Esophagus muscularis mucosa (tissue), 4 donors: Measurements from ENCODE around the gene DQX1. TPM values are rescaled to one million over a fixed set of nuclear protein-coding genes. Genes with fewer than 3 reads are reported as not detected.

ENCODE experiments used
- DNase-seq: peaks from one replicate; pipeline ENCODE4 v3.0.0-alpha.2; 2017; ENCODE audit errors: extremely low spot score
- H3K27ac ChIP-seq, 4 donors: fragments of 200-600 bp; sonication (generic); replicated peaks in 1 of 4; 1 replicate in 3 of 4; 2 replicates in 1 of 4; pipeline ENCODE4 v1.5.1; 2016 to 2019; ENCODE audit warnings: mild to moderate bottlenecking in 1 of 4
- H3K27me3 ChIP-seq, 4 donors: fragments of 200-600 bp; sonication (generic); one replicate each; pipeline versions ENCODE4 v1.5.1 to v1.6.0; 2016 to 2019
- H3K36me3 ChIP-seq, 4 donors: fragments of 200-600 bp; sonication (generic); one replicate each; pipeline ENCODE4 v1.5.1; 2016 to 2019
- H3K4me1 ChIP-seq, 4 donors: fragments of 200-600 bp; sonication (generic); one replicate each; pipeline ENCODE4 v1.5.1; 2016 to 2019
- H3K4me3 ChIP-seq, 4 donors: fragments of 200-600 bp; sonication (generic); 1 replicate in 2 of 4; 2 replicates in 2 of 4; pipeline ENCODE4 v1.5.1; 2016 to 2019; ENCODE audit warnings: mild to moderate bottlenecking in 4 of 4, moderate library complexity in 1 of 4
- H3K9me3 ChIP-seq, 4 donors: fragments of 200-600 bp; sonication (generic); 1 replicate in 3 of 4; 2 replicates in 1 of 4; pipeline ENCODE4 v1.5.1; 2016 to 2019
- CTCF ChIP-seq, 3 experiments: fragments of 200-600 bp in 2 of 3; fragments of 450-650 bp in 1 of 3; sonication (generic) in 2 of 3; IDR thresholded peaks; one replicate each; pipeline ENCODE4 v1.5.1; 2017 to 2019; ENCODE audit warnings: antibody characterized with exemption in 3 of 3, mild to moderate bottlenecking in 2 of 3, moderate library complexity in 1 of 3
- EP300 ChIP-seq: sonication (generic); formaldehyde crosslinking; IDR thresholded peaks from one replicate; pipeline ENCODE4 v1.6.1; 2017; ENCODE audit warnings: antibody characterized with exemption
- POLR2A ChIP-seq: fragments of 450-650 bp; IDR thresholded peaks from one replicate; pipeline ENCODE4 v1.6.1; 2017; ENCODE audit warnings: antibody characterized with exemption, moderate library complexity, mild to moderate bottlenecking, low read depth
- POLR2AphosphoS5 ChIP-seq, 2 donors: sonication (generic); formaldehyde crosslinking; IDR thresholded peaks; one replicate each; pipeline ENCODE4 v1.6.1; 2017; ENCODE audit warnings: antibody characterized with exemption in 2 of 2
- WGBS: methylation state at CpG from one replicate; pipeline ENCODE4 v1.1.5; 2018; 5-methylcytosine and 5-hydroxymethylcytosine counted together
- intact Hi-C: fragments of 100-400 bp; cut with DNase I; formaldehyde crosslinking; loops from one replicate; pipeline ENCODE4 v1.15.1; 2023
- total RNA-seq, 4 donors: library from RNA; depleted of rRNA; stranded (reverse); fragments of >200 nt; gene quantifications; one replicate each; pipeline versions ENCODE4 v1.1.0 to v1.2.1, GENCODE V29; 2016

Gene DQX1
- total RNA-seq: not detected

GRCh38 chr2:74525717-74526648 is at the start of gene DQX1:
TSS of gene DQX1 (minus strand) at chr2:74526231. CDS start at chr2:74525729, 502 bp downstream.
- no peak within 1 kb of the TSS for H3K27ac ChIP-seq
- DNase-seq: no peak
- peaks cover 24 to 34% (median 30%) of the 10 kb centered on the region in 4 donors for H3K36me3 ChIP-seq
- no peaks in the 10 kb centered on the region for H3K9me3 ChIP-seq
- H3K27me3 ChIP-seq: peaks cover 0 to 6% (median 0%) of the 10 kb centered on the region in 4 donors
- peaks cover 18 to 30% (median 24%) of the 10 kb centered on the region in 4 donors for H3K4me1 ChIP-seq
- no peak within 1 kb of the TSS for H3K4me3 ChIP-seq
- no peak for TF ChIP-seq CTCF (IDR thresholded peaks at IDR 0.05)
- TF ChIP-seq POLR2AphosphoS5 (IDR thresholded peaks at IDR 0.05): no peak
- TF ChIP-seq EP300: no peak
- no peak for TF ChIP-seq POLR2A
- intact Hi-C loops: loop anchor here (5.0 kb wide), 2 partner anchors 39 to 61 kb away; no protein-coding TSS in a partner anchor
- WGBS: 84% methylated on average over 11 of the region's 11 CpGs

- WGBS: 83% methylated on average over 4 of the region's 4 CpGs
- no peak overlapping the region for H3K27ac ChIP-seq
Measured at GRCh38 chr2:74575320-74575719, 49.3 kb upstream of the DQX1 start.

GRCh38 chr2:74573747-74574562 is 47.9 kb upstream of the DQX1 start:
- Histone ChIP-seq H3K36me3 (no peaks in the 10 kb centered on the region), H3K4me1 (no peaks in the 10 kb centered on the region), H3K27ac (peak overlapping the region in 1 of 4 donors; percentile 25), H3K4me3 (no peak overlapping the region), H3K27me3 (peaks cover 0 to 5% (median 0%) of the 10 kb centered on the region in 4 donors), H3K9me3 (no peaks in the 10 kb centered on the region)
- no peak for DNase-seq
- 41% methylated on average over 7 of the region's 7 CpGs for WGBS
- intact Hi-C loops: no loop called here
- TF ChIP-seq EP300 (no peak), POLR2A (no peak), CTCF (IDR thresholded peaks at IDR 0.05) (no peak), POLR2AphosphoS5 (IDR thresholded peaks at IDR 0.05) (no peak)

More at GRCh38 chr2:74575320-74575719, 49.3 kb upstream of the DQX1 start:
- no peak overlapping the region for H3K4me3 ChIP-seq
- H3K27me3 ChIP-seq: peaks cover 0 to 5% (median 0%) of the 10 kb centered on the region in 4 donors
- intact Hi-C loops: no loop called here
- no peaks in the 10 kb centered on the region for H3K4me1 ChIP-seq
- no peaks in the 10 kb centered on the region for H3K9me3 ChIP-seq
- DNase-seq: no peak
- no peaks in the 10 kb centered on the region for H3K36me3 ChIP-seq
- TF ChIP-seq CTCF (IDR thresholded peaks at IDR 0.05) (no peak), EP300 (no peak), POLR2A (no peak), POLR2AphosphoS5 (IDR thresholded peaks at IDR 0.05) (no peak)

- Histone ChIP-seq H3K36me3 (no peaks in the 10 kb centered on the region), H3K9me3 (no peaks in the 10 kb centered on the region), H3K4me1 (no peaks in the 10 kb centered on the region), H3K27ac (no peak overlapping the region), H3K4me3 (no peak overlapping the region), H3K27me3 (peaks cover 0 to 5% (median 0%) of the 10 kb centered on the region in 4 donors)
- TF ChIP-seq CTCF (IDR thresholded peaks at IDR 0.05): no peak
- no peak for TF ChIP-seq POLR2AphosphoS5 (IDR thresholded peaks at IDR 0.05)
- no peak for TF ChIP-seq EP300
- TF ChIP-seq POLR2A: no peak
- DNase-seq: no peak
- intact Hi-C loops: no loop called here
- WGBS: 79% methylated on average over 3 of the region's 3 CpGs
Measured at GRCh38 chr2:74572178-74572925, 46.3 kb upstream of the DQX1 start.
